ENCODE data around the gene TMED10.

The TMED10 gene

GRCh38 chr14:75094896-75095295 lies 81.5 kb downstream of the TMED10 start:
- no peak for DNase-seq (ENCODE audit: low read depth, low spot score)
- no peak overlapping the region for H3K27ac ChIP-seq

GRCh38 chr14:75092698-75093097 lies 83.7 kb downstream of the TMED10 start:
- H3K27ac ChIP-seq: no peak overlapping the region
- DNase-seq (ENCODE audit: low read depth, low spot score): no peak

GRCh38 chr14:75091251-75091650 lies 85.2 kb downstream of the TMED10 start:
- no peak for DNase-seq (ENCODE audit: low read depth, low spot score)
- no peak overlapping the region for H3K27ac ChIP-seq

- H3K27ac ChIP-seq: no peak overlapping the region
- DNase-seq (ENCODE audit: low read depth, low spot score): no peak
These were observed 86.1 kb downstream of the TMED10 start for GRCh38 chr14:75090353-75090752.

- DNase-seq (ENCODE audit: low read depth, low spot score): no peak
These were observed 87.6 kb downstream of the TMED10 start for GRCh38 chr14:75088566-75089373.

GRCh38 chr14:75088153-75088552 lies 88.3 kb downstream of the TMED10 start:
- DNase-seq (ENCODE audit: low read depth, low spot score): no peak
- no peak overlapping the region for H3K27ac ChIP-seq

More at GRCh38 chr14:75088566-75089373, 87.6 kb downstream of the TMED10 start:
- no peak overlapping the region for H3K27ac ChIP-seq

- no peak overlapping the region for H3K27ac ChIP-seq
- DNase-seq (ENCODE audit: low read depth, low spot score): no peak
These were observed 91.9 kb downstream of the TMED10 start for GRCh38 chr14:75084513-75084912.

GRCh38 chr14:75083271-75083670 lies 93.1 kb downstream of the TMED10 start:
- no peak for DNase-seq (ENCODE audit: low read depth, low spot score)
- H3K27ac ChIP-seq: no peak overlapping the region

GRCh38 chr14:75081660-75082229 lies 94.7 kb downstream of the TMED10 start:
- H3K27ac ChIP-seq: no peak overlapping the region
- DNase-seq (ENCODE audit: low read depth, low spot score): no peak
